ENCODE results near the gene FBN1.

- TF ChIP-seq CTCF (IDR thresholded peaks at IDR 0.05) (no peak), POLR2A (IDR thresholded peaks at IDR 0.05) (no peak)
Measured at GRCh38 chr15:48458876-48459275, 186.6 kb downstream of the FBN1 start.
